ENCODE data around the gene CNTNAP2. TPM values are rescaled to one million over a fixed set of nuclear protein-coding genes. Genes with fewer than 3 reads are reported as not detected.

The CNTNAP2 gene
- total RNA-seq, 1 experiment from 2014 or later, result 64.5 TPM

DNA sequence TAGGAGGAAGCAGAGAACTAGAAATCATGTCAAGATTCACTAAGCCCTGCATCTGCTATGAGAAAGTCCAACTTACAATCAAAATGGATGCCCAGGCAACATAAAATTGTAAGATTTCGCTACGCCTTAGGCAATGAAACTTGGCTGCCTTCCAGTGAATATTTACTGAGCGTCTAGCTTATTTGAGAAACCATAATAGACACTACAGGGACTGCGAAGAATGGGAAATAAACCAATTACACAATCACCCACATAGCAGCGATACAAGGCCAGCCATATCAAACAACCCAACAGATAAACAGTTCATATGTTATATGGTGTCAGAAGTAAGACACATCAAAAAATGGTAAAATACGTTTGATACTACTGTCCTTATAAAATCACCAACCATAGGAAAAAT is 1928.9 kb downstream of the CNTNAP2 start:
- H3K9me3 ChIP-seq (ENCODE audit: control insufficient read depth, low read depth, low read length), result no peaks in the 10 kb centered on the region
- no peak overlapping the region for H2BK120ac ChIP-seq (ENCODE audit: low read depth, low read length, poor library complexity, severe bottlenecking)
- H3K23me2 ChIP-seq (ENCODE audit: insufficient read length, low read depth, low read length, poor library complexity, severe bottlenecking), result no peaks in the 10 kb centered on the region
- no peak overlapping the region for H3K27ac ChIP-seq (ENCODE audit: insufficient read length, low read depth, low read length)
- H3K4ac ChIP-seq (ENCODE audit: low read depth, low read length), result no peak overlapping the region
- H3K14ac ChIP-seq (ENCODE audit: insufficient read depth, low read length), result no peak overlapping the region
- H3K18ac ChIP-seq (ENCODE audit: insufficient read length, low read depth, low read length), result no peak overlapping the region
- H3K79me1 ChIP-seq (ENCODE audit: insufficient read depth, low read depth, low read length, poor library complexity, severe bottlenecking), result no peaks in the 10 kb centered on the region
- TF ChIP-seq, protein P1, sequence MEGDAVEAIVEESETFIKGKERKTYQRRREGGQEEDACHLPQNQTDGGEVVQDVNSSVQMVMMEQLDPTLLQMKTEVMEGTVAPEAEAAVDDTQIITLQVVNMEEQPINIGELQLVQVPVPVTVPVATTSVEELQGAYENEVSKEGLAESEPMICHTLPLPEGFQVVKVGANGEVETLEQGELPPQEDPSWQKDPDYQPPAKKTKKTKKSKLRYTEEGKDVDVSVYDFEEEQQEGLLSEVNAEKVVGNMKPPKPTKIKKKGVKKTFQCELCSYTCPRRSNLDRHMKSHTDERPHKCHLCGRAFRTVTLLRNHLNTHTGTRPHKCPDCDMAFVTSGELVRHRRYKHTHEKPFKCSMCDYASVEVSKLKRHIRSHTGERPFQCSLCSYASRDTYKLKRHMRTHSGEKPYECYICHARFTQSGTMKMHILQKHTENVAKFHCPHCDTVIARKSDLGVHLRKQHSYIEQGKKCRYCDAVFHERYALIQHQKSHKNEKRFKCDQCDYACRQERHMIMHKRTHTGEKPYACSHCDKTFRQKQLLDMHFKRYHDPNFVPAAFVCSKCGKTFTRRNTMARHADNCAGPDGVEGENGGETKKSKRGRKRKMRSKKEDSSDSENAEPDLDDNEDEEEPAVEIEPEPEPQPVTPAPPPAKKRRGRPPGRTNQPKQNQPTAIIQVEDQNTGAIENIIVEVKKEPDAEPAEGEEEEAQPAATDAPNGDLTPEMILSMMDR (conservative IDR thresholded peaks at IDR 0.05), result no peak
- H3K56ac ChIP-seq (ENCODE audit: insufficient read length, low read depth, low read length), result no peak overlapping the region
- no peak overlapping the region for H2BK20ac ChIP-seq (ENCODE audit: low read depth, low read length, poor library complexity, severe bottlenecking)
- H2BK15ac ChIP-seq (ENCODE audit: low read depth, low read length), result no peak overlapping the region
- H3K27ac Mint-ChIP-seq, result peak overlapping the region in 1 of 3 experiments; percentile 62; a peak in 1 of 7 replicates
- H2AK5ac ChIP-seq (ENCODE audit: insufficient read length, low read length), result no peak overlapping the region
- H3K79me2 ChIP-seq (ENCODE audit: insufficient read depth, low read length), result no peaks in the 10 kb centered on the region
- H3K4me1 ChIP-seq (ENCODE audit: insufficient read depth, low read length), result no peaks in the 10 kb centered on the region
- no peak overlapping the region for H4K5ac ChIP-seq (ENCODE audit: insufficient read length, low read depth, low read length)
- peaks cover 0 to 4% (median 0%) of the 10 kb centered on the region in 3 experiments; a peak in 1 of 7 replicates for H3K36me3 Mint-ChIP-seq (ENCODE audit: insufficient read depth in 1 of 3, low read depth in 3 of 3)
- no peak overlapping the region for H3K4me2 ChIP-seq (ENCODE audit: insufficient read depth, insufficient read length, low read length)
- no peak overlapping the region for H2BK5ac ChIP-seq (ENCODE audit: insufficient read length, low read length)
- H3T11ph ChIP-seq (ENCODE audit: low read length), result no peak overlapping the region
- H4K91ac ChIP-seq (ENCODE audit: insufficient read length, low read depth, low read length), result no peak overlapping the region
- 0 out of 4 replicates have a peak, but pooled peaks cover 0 to 2% of the 10 kb centered on the region in 2 experiments for H3K4me1 Mint-ChIP-seq
- H3K9me3 Mint-ChIP-seq, result no peaks in the 10 kb centered on the region; a peak in 2 of 5 replicates
- H3K27me3 ChIP-seq (ENCODE audit: insufficient read depth, low read length), result no peaks in the 10 kb centered on the region
- DNase-seq, result no peak
- no peak overlapping the region for H3K4me3 Mint-ChIP-seq
- H4K20me1 ChIP-seq (ENCODE audit: control insufficient read depth, insufficient read depth, insufficient read length), result no peaks in the 10 kb centered on the region
- H2BK12ac ChIP-seq (ENCODE audit: insufficient read length, low read depth, low read length), result no peak overlapping the region
- no peak overlapping the region for H2AFZ ChIP-seq (ENCODE audit: low read length)
- WGBS (ENCODE audit: extremely low coverage, insufficient read length, low lambda C conversion rate), result no CpG with 5 or more reads among the region's 6 CpGs
- peaks cover 7% of the 10 kb centered on the region for H3K27me3 Mint-ChIP-seq (ENCODE audit: low read depth)
- H3K9ac ChIP-seq (ENCODE audit: extremely low read depth, insufficient read length, low read length), result no peak overlapping the region
- no peak overlapping the region for H3K23ac ChIP-seq (ENCODE audit: insufficient read length, low read depth, low read length)
- no peak overlapping the region for H4K8ac ChIP-seq (replicated peaks; ENCODE audit: insufficient read length, low read depth, low read length)
